G401.6 (cell line): Measurements from ENCODE around the gene TMEM169.

Source experiments
- FAIRE-seq: peaks from 2 replicates; lab custom pipeline; 2012; peaks lifted over from hg19 to GRCh38; lab: Jason Lieb, UNC

TMEM169 gene

DNA sequence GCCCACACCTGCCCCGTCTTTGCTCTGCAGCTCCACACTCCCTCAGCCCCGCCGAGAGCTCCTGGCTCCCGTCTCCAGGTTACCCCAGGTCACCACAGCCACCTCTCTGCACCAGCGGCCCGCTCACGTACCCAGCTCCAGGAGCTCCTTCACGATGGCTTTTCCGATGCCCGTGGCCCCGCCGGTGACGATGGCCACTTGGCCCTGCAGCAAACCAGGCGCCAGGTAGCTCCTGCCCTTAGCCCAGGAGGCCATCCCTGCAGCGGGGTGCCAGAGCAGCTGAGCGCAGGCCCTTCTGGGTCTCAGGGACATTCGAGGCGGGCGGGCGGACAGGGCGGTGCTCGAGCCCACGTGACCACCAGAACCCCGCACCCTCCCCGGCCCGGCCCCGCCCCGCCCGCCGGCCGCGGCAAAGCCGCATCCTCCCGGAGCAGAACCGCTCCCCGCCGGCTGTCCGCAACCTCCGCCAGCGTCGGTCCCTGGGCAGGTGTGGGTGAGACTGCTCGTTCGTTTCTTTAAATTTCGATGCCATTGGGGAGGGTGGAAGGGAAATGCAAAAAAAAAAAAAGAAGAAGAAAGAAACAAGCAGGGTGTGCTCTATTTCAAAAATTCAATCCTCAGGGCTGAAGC is at the start of gene TMEM169, which contains the start of gene PECR:
TMEM169 (plus strand) TSS at position 433 of the 630 bp plus-strand sequence. CDS start 14,045 bp downstream, outside the sequence.
PECR (minus strand) TSS at position 323 of the 630 bp plus-strand sequence; CDS start at position 255, 68 bp downstream.
- FAIRE-seq = no peak

DNA sequence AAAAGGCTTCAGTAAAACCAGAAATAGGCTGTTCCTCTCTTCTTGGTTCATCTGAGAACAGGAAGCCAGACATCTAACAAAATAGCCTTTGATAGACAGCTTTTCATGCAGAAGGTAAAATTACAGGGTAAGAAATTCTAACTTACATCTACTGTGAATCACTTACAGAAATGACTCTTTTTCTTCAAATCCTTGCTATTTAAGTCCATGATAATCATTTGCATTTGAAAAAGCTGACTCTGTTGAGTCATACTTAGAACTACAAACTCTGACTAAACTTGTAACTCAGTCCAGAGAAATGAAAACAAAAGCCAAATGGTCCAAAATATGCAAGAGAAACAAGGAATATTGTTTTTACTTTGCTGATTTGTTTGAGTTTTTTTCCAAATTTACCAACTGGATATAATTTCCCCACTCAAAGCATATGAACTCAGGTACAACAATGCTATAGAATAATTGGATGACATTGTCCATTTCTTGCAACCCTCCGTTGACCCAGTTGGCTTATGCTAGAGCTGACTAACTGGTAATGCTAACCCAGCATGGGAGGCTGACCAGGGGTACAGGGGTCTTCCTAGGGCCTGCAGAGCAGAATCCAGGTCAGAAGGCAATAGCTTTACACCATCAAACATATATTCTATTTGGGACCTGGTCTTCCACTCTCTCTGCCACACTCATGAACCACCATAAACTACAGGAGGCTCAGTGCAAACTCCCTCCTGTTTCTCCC is 49.6 kb upstream of the TMEM169 start:
- no peak for FAIRE-seq

GRCh38 chr2:216033403-216033802 is 48.3 kb upstream of the TMEM169 start:
- FAIRE-seq = no peak

GRCh38 chr2:216034065-216034464 is 47.7 kb upstream of the TMEM169 start:
- FAIRE-seq = peak; percentile 63

- no peak for FAIRE-seq
These were observed 41.8 kb upstream of the TMEM169 start for GRCh38 chr2:216039918-216040317.

DNA sequence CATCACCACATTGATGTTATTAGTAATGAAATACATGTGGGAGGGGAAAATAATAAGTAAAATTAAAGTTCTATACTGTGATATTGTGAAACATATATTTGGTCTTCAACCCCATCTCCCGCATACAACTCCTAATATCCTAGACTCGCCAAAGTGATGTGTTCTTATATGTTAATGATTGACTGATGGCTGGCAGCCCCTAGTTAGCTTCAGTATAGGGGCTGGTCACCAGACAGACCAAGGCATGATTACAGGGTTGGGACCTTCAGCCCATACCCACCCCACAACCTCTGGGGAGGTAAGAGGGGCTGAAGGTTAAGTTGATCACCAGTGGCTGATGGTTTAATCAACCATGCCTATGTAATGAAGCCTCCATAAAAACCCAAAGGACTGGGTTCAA is 40.3 kb upstream of the TMEM169 start:
- no peak for FAIRE-seq

DNA sequence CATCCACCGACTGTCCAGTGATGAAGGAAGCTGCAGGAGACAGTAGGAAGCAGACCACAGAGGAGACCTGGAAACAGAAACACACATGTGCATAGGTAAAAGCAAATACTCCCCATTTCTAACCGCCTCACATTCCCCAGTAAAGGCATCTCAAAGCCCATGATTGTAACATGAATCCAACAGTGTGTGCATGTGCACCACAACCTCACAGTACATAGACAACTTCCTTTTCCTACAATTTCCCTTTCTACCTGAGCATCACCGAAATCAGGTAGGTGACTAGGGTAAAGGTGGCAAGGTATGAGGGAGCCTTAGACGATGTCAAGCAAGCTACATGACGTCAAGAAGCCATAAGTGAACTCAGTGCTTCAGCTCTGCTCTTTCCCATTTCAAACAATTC is 37.8 kb upstream of the TMEM169 start:
- FAIRE-seq = no peak

GRCh38 chr2:216044883-216045486 is 36.7 kb upstream of the TMEM169 start:
- FAIRE-seq = no peak

- FAIRE-seq = no peak
These were observed 34.3 kb upstream of the TMEM169 start for GRCh38 chr2:216047397-216047796.

GRCh38 chr2:216049452-216049851 is 32.3 kb upstream of the TMEM169 start:
- no peak for FAIRE-seq

- no peak for FAIRE-seq
These were observed 30.4 kb upstream of the TMEM169 start for GRCh38 chr2:216051350-216051749.

DNA sequence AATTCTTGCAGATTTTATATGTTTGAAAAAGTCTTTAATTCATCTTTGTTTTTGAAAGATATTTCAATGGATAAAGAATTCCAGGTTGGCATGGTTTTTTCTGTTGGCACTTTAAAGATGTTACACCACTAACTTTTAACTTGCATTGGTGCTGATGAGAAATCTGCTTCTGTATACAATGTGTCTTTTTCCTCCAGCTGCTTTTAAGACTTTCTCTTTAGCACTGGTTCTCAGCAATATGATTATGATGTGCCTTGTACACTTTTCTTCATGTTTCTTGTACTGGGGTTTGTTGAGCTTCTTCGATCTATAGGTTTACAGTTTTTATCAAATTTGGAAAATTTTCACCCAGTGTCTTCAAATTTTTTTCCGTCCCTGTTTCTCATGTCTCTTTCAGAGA is 29.3 kb upstream of the TMEM169 start:
- FAIRE-seq = no peak

GRCh38 chr2:216055680-216056079 is 26.0 kb upstream of the TMEM169 start:
- no peak for FAIRE-seq

GRCh38 chr2:216056739-216057138 is 25.0 kb upstream of the TMEM169 start:
- FAIRE-seq = no peak

- FAIRE-seq = no peak
These were observed 24.0 kb upstream of the TMEM169 start for GRCh38 chr2:216057688-216058193.

DNA sequence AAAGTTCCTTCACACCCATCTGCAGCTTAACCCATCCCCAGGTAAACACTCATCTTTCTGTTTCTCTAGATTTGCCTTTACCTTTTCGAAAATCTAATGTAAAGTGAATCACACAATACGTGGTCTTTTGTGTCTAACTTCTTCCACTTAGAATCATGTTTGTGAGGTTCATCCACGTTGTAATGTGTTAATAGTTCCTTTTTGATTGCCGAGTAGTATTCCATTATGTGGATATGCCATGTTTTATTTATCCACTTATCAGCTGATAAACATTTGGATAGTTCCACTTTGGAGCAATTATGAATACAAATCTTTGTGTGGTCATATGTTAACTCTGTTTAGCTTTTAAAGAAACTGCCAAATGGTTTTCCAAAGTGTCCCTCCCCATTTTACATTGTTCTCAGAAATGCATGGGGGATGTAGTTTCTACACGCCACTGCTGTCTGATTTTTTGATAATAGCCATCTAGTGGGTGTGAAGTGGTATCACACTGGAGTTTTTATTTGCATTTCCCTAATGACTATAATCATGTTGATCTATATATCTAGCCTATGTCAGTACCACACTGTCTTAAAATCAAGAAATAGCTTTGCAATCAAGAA is 22.4 kb upstream of the TMEM169 start:
- no peak for FAIRE-seq

DNA sequence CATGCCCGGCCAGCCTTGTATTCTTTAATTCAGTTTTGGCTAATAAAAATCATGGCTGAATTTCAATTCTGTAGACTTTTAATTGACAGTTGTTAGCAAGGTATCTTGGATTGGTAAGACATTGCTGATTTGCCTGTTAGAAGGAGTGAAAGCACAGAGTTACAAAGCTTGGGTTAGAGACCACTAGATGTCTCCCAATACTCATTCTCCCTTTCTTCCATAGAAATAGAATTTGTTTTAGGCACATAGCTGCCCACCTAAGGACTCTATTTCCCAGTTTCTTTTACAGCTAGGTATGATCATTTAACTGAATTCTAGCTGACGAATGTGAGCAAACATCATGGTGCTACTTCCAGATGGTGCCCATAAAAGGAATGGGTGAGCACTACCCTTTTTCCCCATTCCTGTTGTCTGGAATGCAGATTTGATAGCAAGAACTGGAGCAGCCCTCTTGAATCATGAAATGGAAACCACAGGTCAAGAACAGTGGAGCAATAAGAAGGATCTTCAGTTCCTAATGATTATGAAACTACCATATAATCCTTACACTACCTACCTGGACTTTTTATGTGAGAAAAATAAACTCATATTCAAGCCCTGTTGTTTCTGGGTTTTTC is 17.6 kb upstream of the TMEM169 start:
- FAIRE-seq = peak; percentile 90

- no peak for FAIRE-seq
These were observed 17.1 kb upstream of the TMEM169 start for GRCh38 chr2:216064665-216065064.

GRCh38 chr2:216066230-216066629 is 15.5 kb upstream of the TMEM169 start:
- no peak for FAIRE-seq

GRCh38 chr2:216069028-216069427 is 12.7 kb upstream of the TMEM169 start:
- no peak for FAIRE-seq

DNA sequence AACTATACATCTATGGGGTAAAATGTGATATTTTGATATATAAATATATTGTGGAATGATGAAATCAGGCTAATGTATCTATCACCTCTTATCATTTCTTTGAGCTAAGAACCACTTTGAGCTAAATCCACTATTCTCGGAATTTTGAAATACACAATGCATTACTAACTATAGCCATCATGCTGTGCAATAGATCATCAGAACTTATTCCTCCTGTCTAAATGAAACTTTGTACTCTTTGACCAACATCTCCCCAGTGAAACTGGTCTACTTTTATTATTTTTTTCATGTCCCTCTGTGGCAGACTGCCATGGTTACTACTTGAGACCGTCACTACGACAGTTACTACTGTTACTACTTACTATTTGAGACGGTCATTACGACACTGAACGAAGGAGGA is 11.5 kb upstream of the TMEM169 start:
- no peak for FAIRE-seq

GRCh38 chr2:216071111-216071851 is 10.4 kb upstream of the TMEM169 start:
- FAIRE-seq = no peak
